B cell (primary cell): ENCODE measurements around the gene TBK1.

ENCODE experiments used
- EZH2 ChIP-seq: IDR thresholded peaks from 2 replicates; pipeline ENCODE4 v1.6.1; 2012; ENCODE audit warnings: borderline replicate concordance, low read depth, mild to moderate bottlenecking, moderate library complexity, low read length; ENCODE audit not compliant: insufficient read depth, poor library complexity, severe bottlenecking
- TF ChIP-seq, protein P1 (sequence below): fragments of 200-600 bp; IDR thresholded peaks from one replicate; pipeline ENCODE4 v1.8.0; 2022; ENCODE audit warnings: antibody characterized with exemption, mild to moderate bottlenecking

DNA sequence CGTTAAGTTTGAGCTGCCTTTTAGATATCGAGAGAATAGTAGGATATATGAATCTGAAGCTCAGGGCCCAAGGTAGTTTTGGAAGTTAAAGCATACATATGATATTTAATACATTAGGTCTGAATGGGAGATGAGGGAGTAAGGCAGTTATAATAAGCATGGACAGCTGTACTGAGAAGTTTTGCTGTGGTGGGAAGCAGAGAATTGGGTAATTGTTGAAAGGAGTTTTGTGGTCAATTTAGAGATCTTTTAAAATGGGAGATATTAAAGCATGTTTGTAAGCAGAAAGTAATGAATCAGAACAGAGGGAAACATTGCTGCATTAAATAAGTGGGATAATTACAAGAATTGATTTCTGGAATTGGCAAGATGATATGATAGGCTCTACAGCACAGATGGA is 21.3 kb downstream of the TBK1 start:
- TF ChIP-seq, protein P1, sequence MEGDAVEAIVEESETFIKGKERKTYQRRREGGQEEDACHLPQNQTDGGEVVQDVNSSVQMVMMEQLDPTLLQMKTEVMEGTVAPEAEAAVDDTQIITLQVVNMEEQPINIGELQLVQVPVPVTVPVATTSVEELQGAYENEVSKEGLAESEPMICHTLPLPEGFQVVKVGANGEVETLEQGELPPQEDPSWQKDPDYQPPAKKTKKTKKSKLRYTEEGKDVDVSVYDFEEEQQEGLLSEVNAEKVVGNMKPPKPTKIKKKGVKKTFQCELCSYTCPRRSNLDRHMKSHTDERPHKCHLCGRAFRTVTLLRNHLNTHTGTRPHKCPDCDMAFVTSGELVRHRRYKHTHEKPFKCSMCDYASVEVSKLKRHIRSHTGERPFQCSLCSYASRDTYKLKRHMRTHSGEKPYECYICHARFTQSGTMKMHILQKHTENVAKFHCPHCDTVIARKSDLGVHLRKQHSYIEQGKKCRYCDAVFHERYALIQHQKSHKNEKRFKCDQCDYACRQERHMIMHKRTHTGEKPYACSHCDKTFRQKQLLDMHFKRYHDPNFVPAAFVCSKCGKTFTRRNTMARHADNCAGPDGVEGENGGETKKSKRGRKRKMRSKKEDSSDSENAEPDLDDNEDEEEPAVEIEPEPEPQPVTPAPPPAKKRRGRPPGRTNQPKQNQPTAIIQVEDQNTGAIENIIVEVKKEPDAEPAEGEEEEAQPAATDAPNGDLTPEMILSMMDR = no peak
- TF ChIP-seq EZH2 = no peak
